DLD1 (cell line): ENCODE data around the gene ZFR2.
"Not testable (repeated sequence)": the region's sequence is repeated elsewhere in the genome, so short reads cannot be mapped to it uniquely, and the experiment has no call there.

Experiments used
- in situ Hi-C: cut with HindIII; loops from 2 replicates; pipeline ENCODE4 v1.10.0; 2017; ENCODE audit warnings: low sequenced_read_pairs

The ZFR2 gene

GRCh38 chr19:3879656-3880055 is 10.8 kb upstream of the ZFR2 start:
- in situ Hi-C loops = no loop called here

GRCh38 chr19:3874695-3875094 is 5.9 kb upstream of the ZFR2 start:
- in situ Hi-C loops = not testable (repeated sequence)

- in situ Hi-C loops = no loop called here
Observed at GRCh38 chr19:3873151-3873550, 4.3 kb upstream of the ZFR2 start.

GRCh38 chr19:3867971-3868769 is 668 bp downstream of the ZFR2 start:
- in situ Hi-C loops = no loop called here

- in situ Hi-C loops = no loop called here
Observed at GRCh38 chr19:3866910-3867638, 1.8 kb downstream of the ZFR2 start.

- in situ Hi-C loops = no loop called here
Observed at GRCh38 chr19:3863648-3864047, 5.2 kb downstream of the ZFR2 start.

- in situ Hi-C loops = no loop called here
Observed at GRCh38 chr19:3862826-3863500, 5.9 kb downstream of the ZFR2 start.

- in situ Hi-C loops = no loop called here
Observed at GRCh38 chr19:3860499-3860898, 8.3 kb downstream of the ZFR2 start.

- in situ Hi-C loops = no loop called here
Observed at GRCh38 chr19:3857449-3858003, 11.3 kb downstream of the ZFR2 start.

GRCh38 chr19:3855320-3855719 is 13.5 kb downstream of the ZFR2 start:
- in situ Hi-C loops = no loop called here

GRCh38 chr19:3852614-3853254 is 16.1 kb downstream of the ZFR2 start:
- in situ Hi-C loops = no loop called here

GRCh38 chr19:3852177-3852511 is 16.7 kb downstream of the ZFR2 start:
- in situ Hi-C loops = no loop called here

- in situ Hi-C loops = no loop called here
Observed at GRCh38 chr19:3851254-3852176, 17.3 kb downstream of the ZFR2 start.

GRCh38 chr19:3850320-3850972 is 18.4 kb downstream of the ZFR2 start:
- in situ Hi-C loops = no loop called here

- in situ Hi-C loops = no loop called here
Observed at GRCh38 chr19:3849787-3850186, 19.1 kb downstream of the ZFR2 start.

- in situ Hi-C loops = no loop called here
Observed at GRCh38 chr19:3849092-3849491, 19.7 kb downstream of the ZFR2 start.

GRCh38 chr19:3844596-3844995 is 24.2 kb downstream of the ZFR2 start:
- in situ Hi-C loops = no loop called here

GRCh38 chr19:3842948-3843347 is 25.9 kb downstream of the ZFR2 start:
- in situ Hi-C loops = no loop called here

GRCh38 chr19:3840804-3841203 is 28.0 kb downstream of the ZFR2 start:
- in situ Hi-C loops = no loop called here

- in situ Hi-C loops = no loop called here
Observed at GRCh38 chr19:3839941-3840340, 28.9 kb downstream of the ZFR2 start.
